GM10248 (cell line): ENCODE measurements around the gene BEST2.
"Not testable (repeated sequence)": the region's sequence is repeated elsewhere in the genome, so short reads cannot be mapped to it uniquely, and the experiment has no call there.

Source experiments
- CTCF ChIA-PET: fragments of 300-600 bp; sonication (Branson Sonifier 250); formaldehyde crosslinking; extraction: SDS; loops from one replicate; lab custom pipeline; 2021; ENCODE audit warnings: antibody characterized with exemption; lab: Yijun Ruan, JAX
- POLR2A ChIA-PET: fragments of 350-650 bp; sonication (Branson Sonifier 250); formaldehyde crosslinking; extraction: SDS; loops from one replicate; lab custom pipeline; 2020; ENCODE audit warnings: antibody characterized with exemption; lab: Yijun Ruan, JAX
- DNase-seq: peaks from one replicate; pipeline ENCODE4 v3.0.0; 2012; ENCODE audit errors: extremely low spot score
- TF ChIP-seq, protein P1 (sequence below): IDR thresholded peaks from 2 replicates; pipeline ENCODE4 v1.5.1; 2012; ENCODE audit warnings: mild to moderate bottlenecking, low read depth; ENCODE audit errors: extremely low read depth, missing control alignments, control extremely low read depth

Gene BEST2

DNA sequence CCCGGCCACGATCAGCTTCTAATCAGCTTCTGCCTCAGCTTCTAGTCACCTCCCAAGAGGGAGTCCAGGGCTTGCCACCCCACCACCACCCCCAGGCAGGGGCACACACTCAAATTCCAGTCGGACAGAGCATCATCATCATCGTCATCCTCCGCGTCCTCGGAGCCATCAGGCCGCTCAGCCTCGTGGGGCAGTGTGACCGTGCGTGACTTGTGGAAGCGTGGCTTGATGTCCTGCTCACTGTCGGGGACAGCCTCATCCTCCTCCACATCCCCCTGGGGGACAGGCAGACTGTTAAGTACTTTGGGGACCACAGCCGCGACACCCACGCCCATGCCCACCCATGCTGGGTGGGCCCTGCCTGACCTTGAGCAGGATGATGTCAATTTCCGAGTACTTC lies 40.4 kb upstream of the BEST2 start:
- TF ChIP-seq, protein P1, sequence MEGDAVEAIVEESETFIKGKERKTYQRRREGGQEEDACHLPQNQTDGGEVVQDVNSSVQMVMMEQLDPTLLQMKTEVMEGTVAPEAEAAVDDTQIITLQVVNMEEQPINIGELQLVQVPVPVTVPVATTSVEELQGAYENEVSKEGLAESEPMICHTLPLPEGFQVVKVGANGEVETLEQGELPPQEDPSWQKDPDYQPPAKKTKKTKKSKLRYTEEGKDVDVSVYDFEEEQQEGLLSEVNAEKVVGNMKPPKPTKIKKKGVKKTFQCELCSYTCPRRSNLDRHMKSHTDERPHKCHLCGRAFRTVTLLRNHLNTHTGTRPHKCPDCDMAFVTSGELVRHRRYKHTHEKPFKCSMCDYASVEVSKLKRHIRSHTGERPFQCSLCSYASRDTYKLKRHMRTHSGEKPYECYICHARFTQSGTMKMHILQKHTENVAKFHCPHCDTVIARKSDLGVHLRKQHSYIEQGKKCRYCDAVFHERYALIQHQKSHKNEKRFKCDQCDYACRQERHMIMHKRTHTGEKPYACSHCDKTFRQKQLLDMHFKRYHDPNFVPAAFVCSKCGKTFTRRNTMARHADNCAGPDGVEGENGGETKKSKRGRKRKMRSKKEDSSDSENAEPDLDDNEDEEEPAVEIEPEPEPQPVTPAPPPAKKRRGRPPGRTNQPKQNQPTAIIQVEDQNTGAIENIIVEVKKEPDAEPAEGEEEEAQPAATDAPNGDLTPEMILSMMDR: no peak
- POLR2A ChIA-PET: no interaction called here
- CTCF ChIA-PET: interaction anchor here (1.4 to 1.8 kb wide), 2 partner anchors 23 to 46 kb away, joined by 3 to 4 read pairs; no protein-coding TSS in a partner anchor
- no peak for DNase-seq

DNA sequence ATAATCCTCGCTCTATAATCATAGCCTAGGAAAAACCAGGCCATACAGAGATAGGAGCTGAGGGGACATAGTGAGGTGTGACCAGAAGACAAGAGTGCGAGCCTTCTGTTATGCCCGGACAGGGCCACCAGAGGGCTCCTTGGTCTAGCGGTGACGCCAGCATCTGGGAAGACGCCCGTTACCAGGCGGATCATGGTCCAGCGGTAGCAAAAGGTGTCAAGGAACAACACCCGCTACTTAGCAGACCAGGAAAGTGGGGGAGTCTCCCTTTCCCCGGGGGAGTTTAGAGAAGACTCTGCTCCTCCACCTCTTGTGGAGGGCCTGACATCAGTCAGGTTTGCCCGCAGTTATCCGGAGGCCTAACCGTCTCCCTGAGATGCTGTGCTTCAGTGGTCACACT lies 39.5 kb upstream of the BEST2 start:
- POLR2A ChIA-PET, DNase-seq: not testable (repeated sequence)
- CTCF ChIA-PET: interaction anchor here (1.3 kb wide), 1 partner anchor 46 kb away, joined by 5 read pairs; no protein-coding TSS in a partner anchor

DNA sequence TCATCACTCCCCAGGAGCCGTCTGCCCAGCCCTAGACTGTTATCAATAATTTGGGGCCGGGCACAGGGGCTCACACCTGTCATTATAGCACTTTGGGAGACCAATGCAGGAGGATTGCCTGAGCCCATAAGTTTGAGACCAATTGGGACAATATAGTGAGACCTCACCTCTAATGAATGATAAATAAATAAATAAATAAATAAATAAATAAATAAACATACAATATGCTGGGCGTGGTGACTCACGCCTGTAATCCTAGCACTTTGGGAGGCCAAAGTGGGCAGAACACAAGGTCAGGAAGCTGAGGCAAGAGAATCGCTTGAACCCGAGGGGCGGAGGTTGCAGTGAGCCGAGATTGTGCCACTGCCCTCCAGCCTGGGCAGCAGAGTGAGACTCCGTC lies 38.3 kb upstream of the BEST2 start:
- CTCF ChIA-PET: interaction anchor here (0.9 to 2.4 kb wide), 5 partner anchors 10 to 134 kb away, joined by 3 to 8 read pairs (median 3); no protein-coding TSS in a partner anchor
- DNase-seq, POLR2A ChIA-PET: not testable (repeated sequence)

DNA sequence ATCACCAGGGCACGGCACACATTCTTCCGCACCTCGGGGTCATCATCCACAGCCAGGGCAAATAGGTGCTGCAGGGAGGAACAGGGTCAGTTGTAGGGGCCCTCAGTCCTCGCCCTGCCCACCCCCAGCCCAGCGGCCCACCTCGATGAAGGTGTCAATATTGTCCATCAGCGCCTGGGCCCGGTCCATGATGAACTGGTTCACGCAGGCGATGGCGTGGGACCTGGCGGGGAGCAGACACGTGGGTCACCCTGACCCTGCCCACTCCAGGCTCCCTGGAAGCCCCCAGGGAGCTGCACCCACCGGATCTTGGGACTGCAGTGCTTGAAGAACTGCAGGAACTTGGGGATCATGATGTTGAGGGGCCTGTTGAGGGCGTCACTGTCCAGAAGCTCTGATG lies 36.5 kb upstream of the BEST2 start:
- POLR2A ChIA-PET: no interaction called here
- TF ChIP-seq, protein P1: no peak
- DNase-seq: no peak
- CTCF ChIA-PET: interaction anchor here (1.0 to 1.3 kb wide), 4 partner anchors 15 to 133 kb away, joined by 3 to 4 read pairs (median 4); no protein-coding TSS in a partner anchor

DNA sequence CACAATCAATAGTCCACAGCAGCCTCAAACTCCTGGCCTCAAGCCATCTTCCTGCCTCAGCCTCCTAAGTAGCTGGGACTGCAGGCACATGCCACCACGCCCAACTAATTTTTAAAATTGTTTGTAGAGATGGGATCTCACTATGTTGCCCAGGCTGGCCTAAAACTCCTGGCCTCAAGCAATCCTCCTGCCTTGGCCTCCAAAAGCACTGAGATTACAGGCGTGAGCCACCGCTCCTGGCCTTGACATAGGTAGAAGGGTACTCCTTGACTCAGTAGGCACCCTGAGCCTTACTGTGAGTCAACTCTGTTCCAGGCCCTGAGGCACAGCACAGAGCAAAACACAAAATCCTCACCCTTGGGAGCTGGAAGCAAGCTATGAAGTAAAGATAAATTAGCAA lies 35.7 kb upstream of the BEST2 start:
- DNase-seq: no peak
- CTCF ChIA-PET: interaction anchor here (1.0 to 3.7 kb wide), 5 partner anchors 39 to 132 kb away, joined by 3 to 15 read pairs (median 4); no protein-coding TSS in a partner anchor
- TF ChIP-seq, protein P1: no peak
- POLR2A ChIA-PET: interaction anchor here (0.6 kb wide), 3 partner anchors 34 to 440 kb away, joined by 3 to 4 read pairs (median 4); partner anchors contain the start of gene CALR

DNA sequence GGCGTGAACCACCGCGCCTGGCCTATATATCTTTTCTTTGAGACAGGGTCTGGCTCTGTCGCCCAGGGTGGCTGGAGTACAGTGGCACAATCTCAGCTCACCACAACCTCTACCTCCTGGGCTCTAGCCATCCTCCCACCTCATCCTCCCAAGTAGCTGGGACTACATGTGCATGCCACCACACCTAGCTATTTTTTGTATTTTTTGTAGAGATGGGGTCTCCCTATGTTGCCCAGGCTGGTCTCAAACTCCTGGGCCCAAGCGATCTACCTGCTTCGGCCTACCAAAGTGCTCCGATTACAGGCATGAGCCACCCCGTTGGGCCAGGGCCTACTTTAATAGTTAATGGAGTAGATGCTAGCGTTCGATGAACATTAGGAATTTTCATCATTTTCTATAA lies 31.3 kb upstream of the BEST2 start:
- ChIA-PET CTCF (no interaction called here), POLR2A (no interaction called here)
- DNase-seq: no peak
- TF ChIP-seq, protein P1: no peak

DNA sequence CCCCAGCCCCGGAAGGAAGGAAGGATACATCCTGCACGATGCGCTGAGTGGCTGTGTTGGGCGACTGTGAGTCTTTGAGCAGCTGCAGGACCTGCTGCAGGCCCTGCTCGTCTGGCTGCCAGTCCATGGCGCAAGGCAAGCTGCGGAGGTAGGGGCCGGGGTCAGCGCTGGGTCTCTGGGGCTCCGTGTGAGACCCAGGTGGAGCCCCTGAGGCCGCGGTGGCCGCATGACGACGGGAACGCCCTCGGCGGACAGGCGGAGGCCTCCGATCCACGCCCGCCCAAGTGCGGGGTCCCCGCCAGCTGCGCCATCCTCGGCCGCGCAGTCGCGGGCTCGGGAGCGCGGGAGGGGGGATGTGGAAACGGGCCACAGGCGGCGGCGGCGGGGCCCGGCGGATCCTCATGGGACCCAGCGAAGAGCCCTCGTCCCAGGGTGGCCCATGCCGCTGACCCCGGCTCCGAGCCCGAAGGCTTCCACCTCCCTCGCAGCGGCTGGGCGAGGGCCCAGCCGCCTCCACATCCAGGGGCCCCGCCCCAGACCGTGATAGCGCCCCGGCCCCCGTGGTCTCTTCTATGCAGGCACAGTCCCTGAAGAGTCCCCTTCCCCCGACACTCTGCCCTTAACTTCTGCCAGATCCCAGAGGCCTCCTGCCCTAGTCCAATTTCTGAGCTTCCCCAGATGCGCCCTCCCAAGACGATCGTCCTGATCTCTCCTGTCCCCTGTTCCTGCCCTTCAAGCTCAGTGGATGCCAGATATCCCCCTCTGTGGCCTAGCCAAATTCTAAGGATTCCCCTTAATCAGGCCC lies 30.5 kb upstream of the BEST2 start:
- ChIA-PET POLR2A (interaction anchor here (1.2 kb wide), 1 partner anchor 71 kb away, joined by 3 read pairs; the partner anchor contains the start of gene JUNB), CTCF (interaction anchor here (0.6 to 3.3 kb wide), 4 partner anchors 34 to 75 kb away, joined by 3 to 13 read pairs (median 6); no protein-coding TSS in a partner anchor)

More for the DNA sequence above, 30.5 kb upstream of the BEST2 start:
- TF ChIP-seq, protein P1: no peak
- no peak for DNase-seq
